Panc1 (cell line): Measurements from ENCODE around the gene EMSY. TPM values are rescaled to one million over a fixed set of nuclear protein-coding genes. Genes with fewer than 3 reads are reported as not detected.

Source experiments
- ATAC-seq: fragments of 200-7000 bp; cut with Tn5 transposase; 2 replicates; pipeline ENCODE4 v1.9.1; 2020; ENCODE audit warnings: mild to moderate bottlenecking, moderate library complexity
- BruUV-seq: library from RNA; stranded (reverse); fragments of 400-500 nt; replicated peaks from 2 replicates; lab custom pipeline; 2021; lab: Mats Ljungman, UMichigan
- CTCF ChIA-PET: fragments of 300-600 bp; sonication (Branson Sonifier 250); formaldehyde crosslinking; loops from one replicate; lab custom pipeline; 2022; ENCODE audit warnings: antibody characterized with exemption; lab: Charles Lee
- POLR2A ChIA-PET: fragments of 300-600 bp; sonication (Branson Sonifier 250); formaldehyde crosslinking; loops from one replicate; lab custom pipeline; 2022; ENCODE audit warnings: antibody characterized with exemption; lab: Charles Lee
- DNase-seq: peaks from one replicate; pipeline ENCODE4 v3.0.0-alpha.2; 2010; ENCODE audit warnings: low read depth, low spot score
- H3K27ac ChIP-seq: 2 replicates; pipeline ENCODE4 v1.5.1; 2011; ENCODE audit warnings: mild to moderate bottlenecking, low read length, inconsistent platforms
- H3K27me3 ChIP-seq: fragments of 200-500 bp; sonication (Bioruptor generic); 2 replicates; pipeline ENCODE4 v1.6.0; 2014; ENCODE audit warnings: low read length, inconsistent platforms; ENCODE audit not compliant: control insufficient read depth, insufficient read depth
- H3K36me3 ChIP-seq: fragments of 200-500 bp; sonication (Bioruptor generic); 2 replicates; pipeline ENCODE4 v1.5.1; 2014; ENCODE audit warnings: inconsistent platforms, mild to moderate bottlenecking, low read length, moderate library complexity; ENCODE audit not compliant: control insufficient read depth, insufficient read depth
- H3K4me1 ChIP-seq: 2 replicates; pipeline ENCODE4 v1.5.1; 2011; ENCODE audit warnings: inconsistent platforms, mild to moderate bottlenecking, low read length, moderate library complexity; ENCODE audit not compliant: control insufficient read depth, insufficient read depth
- H3K4me3 ChIP-seq, 2 experiments: 2 replicates each; pipeline ENCODE4 v1.5.1; 2011 to 2012; ENCODE audit warnings: low read depth in 2 of 2, low read length in 2 of 2, mild to moderate bottlenecking in 2 of 2, inconsistent platforms in 1 of 2, moderate library complexity in 1 of 2
- H3K9me3 ChIP-seq: fragments of 200-500 bp; sonication (Bioruptor generic); 2 replicates; pipeline ENCODE4 v1.5.1; 2014; ENCODE audit warnings: low read depth, mild to moderate bottlenecking, inconsistent platforms, low read length, moderate library complexity; ENCODE audit not compliant: control insufficient read depth, insufficient read depth
- POLR2AphosphoS5 ChIP-seq: IDR thresholded peaks from 2 replicates; pipeline ENCODE4 v1.6.1; 2012; ENCODE audit warnings: mild to moderate bottlenecking, low read depth, low read length, moderate library complexity
- SIN3A ChIP-seq: IDR thresholded peaks from 2 replicates; pipeline ENCODE4 v1.6.1; 2012; ENCODE audit warnings: low read depth, mild to moderate bottlenecking, low read length, moderate library complexity, borderline replicate concordance; ENCODE audit not compliant: insufficient read depth
- TCF7L2 ChIP-seq: IDR thresholded peaks from 2 replicates; pipeline ENCODE4 v1.6.1; 2011; ENCODE audit warnings: mild to moderate bottlenecking, low read depth, low read length, inconsistent platforms
- in situ Hi-C: cut with HindIII; loops from 2 replicates; pipeline ENCODE4 v1.10.0; 2016; ENCODE audit warnings: low sequenced_read_pairs, low pct_unique_long_range_greater_than_20kb
- intact Hi-C: fragments of 100-400 bp; cut with micrococcal nuclease; formaldehyde crosslinking; loops from one replicate; pipeline ENCODE4 v1.10.0; 2022; ENCODE audit not compliant: unreplicated experiment
- total RNA-seq: library from RNA; stranded (reverse); gene quantifications from one replicate; pipeline ENCODE4 v1.2.1, GENCODE V29; 2021; ENCODE audit not compliant: unreplicated experiment
- TF ChIP-seq, protein P1 (sequence below): fragments of 450-650 bp; IDR thresholded peaks from 2 replicates; pipeline ENCODE4 v1.5.1; 2017; ENCODE audit warnings: mild to moderate bottlenecking
- TF ChIP-seq, protein P2 (sequence below), 2 experiments: IDR thresholded peaks; 2 replicates each; pipeline ENCODE4 v1.6.1; 2011 to 2012; ENCODE audit warnings: low read depth in 2 of 2, control low read depth in 1 of 2, low read length in 1 of 2, mild to moderate bottlenecking in 1 of 2, moderate library complexity in 1 of 2; ENCODE audit not compliant: insufficient read depth in 1 of 2

The EMSY gene
- total RNA-seq, 1 experiment from 2014 or later = 26.4 TPM

DNA sequence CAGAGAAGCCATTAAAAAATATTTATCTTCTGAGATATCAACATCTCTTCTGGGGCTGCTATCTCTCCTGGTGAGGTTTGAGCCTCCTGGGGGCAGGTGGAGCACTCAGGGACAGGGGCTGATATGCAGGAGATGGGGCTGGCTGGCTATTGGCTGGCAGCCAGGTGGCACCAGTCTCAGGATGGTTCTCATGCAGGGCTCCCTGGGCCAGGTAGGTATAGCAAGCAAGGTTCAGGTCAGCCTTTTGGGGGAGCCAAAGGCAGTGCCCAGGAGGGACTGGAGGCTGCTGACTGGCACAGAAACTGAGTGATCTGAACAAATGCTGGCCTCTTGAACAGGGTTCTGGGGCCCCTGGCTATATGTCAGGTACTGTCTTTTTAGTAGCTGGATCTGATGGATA lies 29.7 kb upstream of the EMSY start:
- in situ Hi-C loops = no loop called here
- ChIA-PET POLR2A (interaction anchor here (0.7 kb wide), 1 partner anchor 10 kb away, joined by 6 read pairs; no protein-coding TSS in a partner anchor), CTCF (no interaction called here)
- intact Hi-C loops = no loop called here
- Histone ChIP-seq H3K27me3 (peaks cover 6% of the 10 kb centered on the region; the same call in 1 of the 2 replicates), H3K4me3 (no peak overlapping the region), H3K36me3 (no peaks in the 10 kb centered on the region), H3K27ac (no peak overlapping the region), H3K9me3 (no peaks in the 10 kb centered on the region), H3K4me1 (no peaks in the 10 kb centered on the region)
- no TSS peak for BruUV-seq
- DNase-seq (no peak), ATAC-seq (no peak)
- no peak for TF ChIP-seq POLR2AphosphoS5
- TF ChIP-seq TCF7L2 = no peak
- TF ChIP-seq SIN3A = no peak
- TF ChIP-seq, protein P1, sequence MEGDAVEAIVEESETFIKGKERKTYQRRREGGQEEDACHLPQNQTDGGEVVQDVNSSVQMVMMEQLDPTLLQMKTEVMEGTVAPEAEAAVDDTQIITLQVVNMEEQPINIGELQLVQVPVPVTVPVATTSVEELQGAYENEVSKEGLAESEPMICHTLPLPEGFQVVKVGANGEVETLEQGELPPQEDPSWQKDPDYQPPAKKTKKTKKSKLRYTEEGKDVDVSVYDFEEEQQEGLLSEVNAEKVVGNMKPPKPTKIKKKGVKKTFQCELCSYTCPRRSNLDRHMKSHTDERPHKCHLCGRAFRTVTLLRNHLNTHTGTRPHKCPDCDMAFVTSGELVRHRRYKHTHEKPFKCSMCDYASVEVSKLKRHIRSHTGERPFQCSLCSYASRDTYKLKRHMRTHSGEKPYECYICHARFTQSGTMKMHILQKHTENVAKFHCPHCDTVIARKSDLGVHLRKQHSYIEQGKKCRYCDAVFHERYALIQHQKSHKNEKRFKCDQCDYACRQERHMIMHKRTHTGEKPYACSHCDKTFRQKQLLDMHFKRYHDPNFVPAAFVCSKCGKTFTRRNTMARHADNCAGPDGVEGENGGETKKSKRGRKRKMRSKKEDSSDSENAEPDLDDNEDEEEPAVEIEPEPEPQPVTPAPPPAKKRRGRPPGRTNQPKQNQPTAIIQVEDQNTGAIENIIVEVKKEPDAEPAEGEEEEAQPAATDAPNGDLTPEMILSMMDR = no peak
- TF ChIP-seq, protein P2, sequence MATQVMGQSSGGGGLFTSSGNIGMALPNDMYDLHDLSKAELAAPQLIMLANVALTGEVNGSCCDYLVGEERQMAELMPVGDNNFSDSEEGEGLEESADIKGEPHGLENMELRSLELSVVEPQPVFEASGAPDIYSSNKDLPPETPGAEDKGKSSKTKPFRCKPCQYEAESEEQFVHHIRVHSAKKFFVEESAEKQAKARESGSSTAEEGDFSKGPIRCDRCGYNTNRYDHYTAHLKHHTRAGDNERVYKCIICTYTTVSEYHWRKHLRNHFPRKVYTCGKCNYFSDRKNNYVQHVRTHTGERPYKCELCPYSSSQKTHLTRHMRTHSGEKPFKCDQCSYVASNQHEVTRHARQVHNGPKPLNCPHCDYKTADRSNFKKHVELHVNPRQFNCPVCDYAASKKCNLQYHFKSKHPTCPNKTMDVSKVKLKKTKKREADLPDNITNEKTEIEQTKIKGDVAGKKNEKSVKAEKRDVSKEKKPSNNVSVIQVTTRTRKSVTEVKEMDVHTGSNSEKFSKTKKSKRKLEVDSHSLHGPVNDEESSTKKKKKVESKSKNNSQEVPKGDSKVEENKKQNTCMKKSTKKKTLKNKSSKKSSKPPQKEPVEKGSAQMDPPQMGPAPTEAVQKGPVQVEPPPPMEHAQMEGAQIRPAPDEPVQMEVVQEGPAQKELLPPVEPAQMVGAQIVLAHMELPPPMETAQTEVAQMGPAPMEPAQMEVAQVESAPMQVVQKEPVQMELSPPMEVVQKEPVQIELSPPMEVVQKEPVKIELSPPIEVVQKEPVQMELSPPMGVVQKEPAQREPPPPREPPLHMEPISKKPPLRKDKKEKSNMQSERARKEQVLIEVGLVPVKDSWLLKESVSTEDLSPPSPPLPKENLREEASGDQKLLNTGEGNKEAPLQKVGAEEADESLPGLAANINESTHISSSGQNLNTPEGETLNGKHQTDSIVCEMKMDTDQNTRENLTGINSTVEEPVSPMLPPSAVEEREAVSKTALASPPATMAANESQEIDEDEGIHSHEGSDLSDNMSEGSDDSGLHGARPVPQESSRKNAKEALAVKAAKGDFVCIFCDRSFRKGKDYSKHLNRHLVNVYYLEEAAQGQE (IDR thresholded peaks at IDR 0.05; ENCODE audit: insufficient read depth in 1 of 2, low read depth in 2 of 2, low read length in 1 of 2) = no peak

DNA sequence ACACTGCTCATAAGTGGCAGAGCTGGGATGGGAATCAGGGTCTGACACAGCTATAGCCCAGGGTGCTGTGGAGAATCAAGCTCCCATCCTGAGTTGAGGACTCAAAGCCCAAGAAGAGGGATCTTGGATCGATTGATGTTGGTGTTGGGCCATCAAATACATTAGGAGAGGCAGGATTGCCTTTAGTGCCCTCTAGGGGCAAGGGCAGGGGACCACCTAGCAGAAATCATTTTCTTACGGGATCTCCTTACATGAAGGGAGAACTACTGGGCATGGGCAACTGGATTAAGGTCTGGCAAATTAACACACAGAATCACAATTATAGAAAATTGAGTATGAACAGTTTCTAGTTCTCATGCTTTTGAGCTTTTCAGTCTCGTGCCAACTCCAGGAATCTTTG lies 24.9 kb upstream of the EMSY start:
- Histone ChIP-seq H3K36me3 (no peaks in the 10 kb centered on the region), H3K27ac (no peak overlapping the region), H3K4me3 (no peak overlapping the region), H3K4me1 (no peaks in the 10 kb centered on the region), H3K9me3 (no peaks in the 10 kb centered on the region), H3K27me3 (peaks cover 6% of the 10 kb centered on the region)
- ChIA-PET CTCF (no interaction called here), POLR2A (no interaction called here)
- in situ Hi-C loops (no loop called here), intact Hi-C loops (no loop called here)
- DNase-seq = no peak
- TF ChIP-seq, protein P1 = peak; percentile 75
- no peak for TF ChIP-seq TCF7L2
- peak; percentile 69 for ATAC-seq
- BruUV-seq = no TSS peak

DNA sequence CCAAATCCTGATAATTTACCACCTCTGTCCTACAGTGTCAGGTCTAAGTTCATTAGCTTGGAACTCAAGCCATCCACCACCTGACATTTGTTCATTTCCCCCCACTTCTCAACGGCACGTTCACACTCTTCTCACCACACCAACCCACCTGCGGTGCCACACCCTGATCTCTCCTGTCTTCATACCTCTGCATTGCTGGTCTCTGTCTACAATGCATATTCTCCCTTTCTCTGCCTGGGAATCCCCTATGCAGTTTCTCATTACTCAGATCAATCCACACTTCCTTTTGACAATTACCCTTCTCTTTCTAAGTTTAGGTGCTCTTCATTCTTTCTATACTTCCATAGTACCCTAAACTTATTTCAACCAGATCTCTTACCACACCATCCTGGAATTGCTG lies 20.4 kb upstream of the EMSY start:
- ChIA-PET POLR2A (no interaction called here), CTCF (no interaction called here)
- in situ Hi-C loops (no loop called here), intact Hi-C loops (no loop called here)
- no peak for TF ChIP-seq SIN3A
- TF ChIP-seq, protein P2 (IDR thresholded peaks at IDR 0.05; ENCODE audit: insufficient read depth in 1 of 2, low read depth in 2 of 2, low read length in 1 of 2) = no peak
- TF ChIP-seq POLR2AphosphoS5 = no peak
- TF ChIP-seq TCF7L2 = no peak
- TF ChIP-seq, protein P1 = no peak
- Histone ChIP-seq H3K36me3 (no peaks in the 10 kb centered on the region), H3K9me3 (no peaks in the 10 kb centered on the region), H3K4me1 (no peaks in the 10 kb centered on the region), H3K4me3 (no peak overlapping the region), H3K27me3 (peaks cover 3% of the 10 kb centered on the region; the same call in 1 of the 2 replicates), H3K27ac (no peak overlapping the region)
- no TSS peak for BruUV-seq
- no peak for ATAC-seq
- no peak for DNase-seq
